Right lobe of liver (tissue), 6 donors: ENCODE results near the gene FFAR3. TPM values are rescaled to one million over a fixed set of nuclear protein-coding genes. Genes with fewer than 3 reads are reported as not detected.
A peak's percentile ranks its signal among the peaks of the same experiment; 100 is the strongest.
"Not testable (repeated sequence)": the region's sequence is repeated elsewhere in the genome, so short reads cannot be mapped to it uniquely, and the experiment has no call there.

Source experiments
- ATAC-seq, 4 donors: fragments of 200-7000 bp; cut with Tn5 transposase; one replicate each; pipeline ENCODE4 v1.9.1; 2020; ENCODE audit warnings: mild to moderate bottlenecking in 4 of 4, moderate library complexity in 4 of 4
- DNase-seq, 3 donors: peaks; one replicate each; pipeline ENCODE4 v3.0.0-alpha.2; 2020
- H3K27ac ChIP-seq, 3 donors: fragments of 200-600 bp; one replicate each; pipeline ENCODE4 v1.8.0; 2022
- H3K27me3 ChIP-seq, 2 donors: fragments of 200-600 bp; one replicate each; pipeline ENCODE4 v1.8.0; 2022
- H3K36me3 ChIP-seq, 4 donors: fragments of 200-600 bp; sonication (generic) in 1 of 4; one replicate each; pipeline versions ENCODE4 v1.5.1 to v1.8.0; 2017 to 2022; ENCODE audit warnings: control low read depth in 1 of 4
- H3K4me1 ChIP-seq, 4 donors: fragments of 200-600 bp; sonication (generic) in 1 of 4; one replicate each; pipeline versions ENCODE4 v1.5.1 to v1.8.0; 2017 to 2022; ENCODE audit warnings: control low read depth in 1 of 4
- H3K4me3 ChIP-seq, 3 donors: fragments of 200-600 bp; one replicate each; pipeline ENCODE4 v1.8.0; 2022
- H3K9me3 ChIP-seq, 4 donors: fragments of 200-600 bp; sonication (generic) in 1 of 4; one replicate each; pipeline versions ENCODE4 v1.5.1 to v1.8.0; 2017 to 2022; ENCODE audit warnings: control low read depth in 1 of 4
- POLR2A ChIP-seq: fragments of 450-650 bp; IDR thresholded peaks from one replicate; pipeline ENCODE4 v1.6.1; 2017; ENCODE audit warnings: antibody characterized with exemption, mild to moderate bottlenecking
- WGBS: methylation state at CpG from one replicate; pipeline ENCODE4 v1.1.6; 2018; ENCODE audit warnings: low coverage, low lambda C conversion rate; ENCODE audit not compliant: insufficient coverage; ENCODE audit errors: missing lambda C conversion rate; 5-methylcytosine and 5-hydroxymethylcytosine counted together
- intact Hi-C, 2 donors: fragments of 100-400 bp; cut with DNase I; formaldehyde crosslinking; loops; one replicate each; pipeline versions ENCODE4 v1.11.2 to v1.14.1; 2022
- total RNA-seq, 6 experiments: library from RNA; depleted of rRNA in 2 of 6; stranded (reverse); fragments of >200 nt in 2 of 6; fragmentation: NEBNext Ultra II Directional in 3 of 6; extraction: Animal tissue kit (Norgen Biotek cat#: 25700) in 3 of 6; gene quantifications; one replicate each; pipeline versions ENCODE4 v1.1.0 to v1.2.4, GENCODE V29; 2016 to 2023
- TF ChIP-seq, protein P1 (sequence below), 4 donors: fragments of 200-600 bp in 3 of 4; fragments of 450-650 bp in 1 of 4; IDR thresholded peaks; one replicate each; pipeline versions ENCODE4 v1.5.1 to v1.8.0; 2016 to 2022; ENCODE audit warnings: antibody characterized with exemption in 4 of 4, mild to moderate bottlenecking in 2 of 4
- donor health status: DM: no; HTN: yes; CAD: no.
- donor health status: DM: no; HTN: no; CAD: no.
- donor health status: DM: no; HTN: no; CAD: no.
- donor health status: DM: no; HTN: yes; CAD: no.
- donor health status: DM: no; HTN: yes; CAD: no.

The FFAR3 gene
- total RNA-seq, 6 experiments from 2014 or later: 0.27 TPM; not detected in 5

DNA sequence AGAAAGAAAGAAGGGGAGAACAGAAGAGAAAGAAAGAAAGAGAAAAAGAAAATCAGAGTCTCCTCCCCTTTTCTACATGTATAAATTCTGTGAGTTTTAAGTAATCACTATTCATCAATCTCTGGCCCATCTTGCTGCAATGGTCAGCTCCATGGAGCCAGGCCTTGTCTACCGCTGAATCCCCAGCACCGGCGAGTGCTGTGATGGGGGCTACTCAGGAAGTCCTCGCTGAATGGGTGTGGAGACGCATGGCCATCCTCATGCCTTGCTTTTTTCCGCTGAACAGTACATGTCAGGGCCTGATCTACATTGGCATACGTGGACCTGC, 42.5 kb downstream of the FFAR3 start:
- Histone ChIP-seq H3K4me1 (no peaks in the 10 kb centered on the region), H3K36me3 (no peaks in the 10 kb centered on the region), H3K27me3 (no peaks in the 10 kb centered on the region), H3K27ac (no peak overlapping the region), H3K4me3 (no peak overlapping the region), H3K9me3 (no peaks in the 10 kb centered on the region)
- DNase-seq (no peak), ATAC-seq (no peak)
- 95% methylated on average over 6 of the region's 7 CpGs for WGBS
- intact Hi-C loops: no loop called here
- TF ChIP-seq POLR2A: no peak
- TF ChIP-seq, protein P1, sequence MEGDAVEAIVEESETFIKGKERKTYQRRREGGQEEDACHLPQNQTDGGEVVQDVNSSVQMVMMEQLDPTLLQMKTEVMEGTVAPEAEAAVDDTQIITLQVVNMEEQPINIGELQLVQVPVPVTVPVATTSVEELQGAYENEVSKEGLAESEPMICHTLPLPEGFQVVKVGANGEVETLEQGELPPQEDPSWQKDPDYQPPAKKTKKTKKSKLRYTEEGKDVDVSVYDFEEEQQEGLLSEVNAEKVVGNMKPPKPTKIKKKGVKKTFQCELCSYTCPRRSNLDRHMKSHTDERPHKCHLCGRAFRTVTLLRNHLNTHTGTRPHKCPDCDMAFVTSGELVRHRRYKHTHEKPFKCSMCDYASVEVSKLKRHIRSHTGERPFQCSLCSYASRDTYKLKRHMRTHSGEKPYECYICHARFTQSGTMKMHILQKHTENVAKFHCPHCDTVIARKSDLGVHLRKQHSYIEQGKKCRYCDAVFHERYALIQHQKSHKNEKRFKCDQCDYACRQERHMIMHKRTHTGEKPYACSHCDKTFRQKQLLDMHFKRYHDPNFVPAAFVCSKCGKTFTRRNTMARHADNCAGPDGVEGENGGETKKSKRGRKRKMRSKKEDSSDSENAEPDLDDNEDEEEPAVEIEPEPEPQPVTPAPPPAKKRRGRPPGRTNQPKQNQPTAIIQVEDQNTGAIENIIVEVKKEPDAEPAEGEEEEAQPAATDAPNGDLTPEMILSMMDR (IDR thresholded peaks at IDR 0.05): no peak

DNA sequence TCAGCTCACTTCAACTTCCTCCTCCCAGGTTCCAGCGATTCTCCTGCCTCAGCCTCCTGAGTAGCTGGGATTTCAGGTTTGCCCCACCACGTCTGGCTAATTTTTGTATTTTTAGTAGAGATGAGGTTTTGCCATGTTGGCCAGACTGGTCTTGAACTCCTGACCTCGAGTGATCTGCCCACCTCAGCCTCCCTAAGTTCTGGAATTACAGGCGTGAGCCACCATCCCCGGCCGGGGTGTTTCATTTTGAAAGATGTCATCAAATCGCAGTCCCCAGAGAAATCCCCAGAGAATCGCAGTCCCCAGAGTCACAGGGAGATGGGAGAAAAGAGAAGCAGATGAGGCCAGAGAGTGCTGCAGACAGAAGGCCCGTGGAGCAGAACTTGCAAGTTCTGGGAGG, 43.2 kb downstream of the FFAR3 start:
- H3K36me3 ChIP-seq, DNase-seq, intact Hi-C loops, ATAC-seq, H3K4me1 ChIP-seq, H3K4me3 ChIP-seq, H3K27me3 ChIP-seq, H3K27ac ChIP-seq, H3K9me3 ChIP-seq: not testable (repeated sequence)
- 76% methylated on average over 9 of the region's 9 CpGs for WGBS

DNA sequence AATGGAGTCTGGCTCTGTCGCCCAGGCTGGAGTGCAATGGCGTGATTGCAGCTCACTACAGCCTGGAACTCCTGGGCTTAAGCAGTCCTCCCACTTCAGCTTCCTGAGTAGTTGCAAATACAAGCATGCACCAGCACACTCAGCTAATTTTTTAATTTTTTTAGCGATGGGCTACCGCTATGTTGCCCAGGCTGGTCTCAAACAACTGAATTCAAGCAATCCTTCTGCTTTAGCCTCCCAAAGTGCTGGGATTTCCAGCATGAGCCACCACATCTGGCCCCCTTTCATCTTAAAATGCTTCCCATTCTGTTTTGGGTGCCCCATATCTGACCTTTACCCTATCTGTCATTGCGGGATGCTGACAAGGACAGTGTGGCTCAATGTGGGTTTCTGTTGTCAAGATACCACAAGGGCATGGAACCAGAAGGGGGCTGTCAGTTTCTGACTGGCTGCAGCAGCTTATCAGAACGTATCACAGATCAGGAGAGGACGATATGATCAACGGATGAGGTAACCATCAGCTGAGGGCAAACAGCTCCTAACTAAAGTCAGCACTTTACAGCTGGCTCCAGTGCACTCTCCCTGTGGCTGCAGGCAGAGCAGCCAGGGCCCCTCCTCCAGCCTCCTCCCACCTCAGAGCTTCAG, 45.0 kb downstream of the FFAR3 start:
- Histone ChIP-seq H3K27ac (no peak overlapping the region), H3K27me3 (no peaks in the 10 kb centered on the region), H3K4me3 (no peak overlapping the region), H3K9me3 (no peaks in the 10 kb centered on the region), H3K36me3 (no peaks in the 10 kb centered on the region), H3K4me1 (no peaks in the 10 kb centered on the region)
- ATAC-seq (no peak), DNase-seq (no peak)
- intact Hi-C loops: no loop called here
- no peak for TF ChIP-seq POLR2A
- TF ChIP-seq, protein P1 (IDR thresholded peaks at IDR 0.05): no peak
- WGBS: 84% methylated on average over 4 of the region's 8 CpGs

DNA sequence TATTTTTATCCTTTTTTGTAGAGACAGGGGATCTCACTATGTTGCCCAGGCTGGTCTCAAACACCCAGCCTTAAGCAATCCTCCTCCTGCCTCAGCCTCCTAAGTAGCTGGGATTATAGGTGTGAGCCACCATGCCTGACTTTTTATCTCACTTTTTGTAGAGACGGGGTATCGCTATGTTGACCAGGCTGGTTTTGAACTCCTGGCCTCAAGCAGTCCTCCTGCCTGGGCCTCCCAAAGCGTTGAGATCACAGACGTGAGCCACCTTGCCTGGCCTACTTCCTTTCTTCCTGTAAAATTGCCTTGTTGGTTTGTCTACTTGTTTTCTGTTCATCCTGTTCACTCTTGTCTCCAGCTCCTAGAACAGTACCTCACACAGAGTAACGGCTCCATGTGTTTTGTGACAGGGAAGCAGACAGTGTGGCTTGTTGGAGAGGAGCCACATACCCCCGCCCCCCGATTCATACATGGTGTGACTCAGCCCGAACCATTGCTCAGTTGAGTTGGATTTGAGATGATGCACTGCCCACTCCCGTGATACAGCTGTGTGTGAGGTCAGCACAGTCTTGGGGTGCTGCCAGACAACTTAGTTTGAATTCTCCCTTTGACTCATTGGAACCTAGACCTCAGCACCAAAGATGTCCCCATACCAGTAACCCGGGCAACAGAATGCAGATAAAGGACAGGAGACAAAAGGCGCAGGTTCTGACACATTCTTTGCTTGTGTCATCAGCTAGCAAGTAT, 46.8 kb downstream of the FFAR3 start:
- 69% methylated on average over 8 of the region's 11 CpGs for WGBS

DNA sequence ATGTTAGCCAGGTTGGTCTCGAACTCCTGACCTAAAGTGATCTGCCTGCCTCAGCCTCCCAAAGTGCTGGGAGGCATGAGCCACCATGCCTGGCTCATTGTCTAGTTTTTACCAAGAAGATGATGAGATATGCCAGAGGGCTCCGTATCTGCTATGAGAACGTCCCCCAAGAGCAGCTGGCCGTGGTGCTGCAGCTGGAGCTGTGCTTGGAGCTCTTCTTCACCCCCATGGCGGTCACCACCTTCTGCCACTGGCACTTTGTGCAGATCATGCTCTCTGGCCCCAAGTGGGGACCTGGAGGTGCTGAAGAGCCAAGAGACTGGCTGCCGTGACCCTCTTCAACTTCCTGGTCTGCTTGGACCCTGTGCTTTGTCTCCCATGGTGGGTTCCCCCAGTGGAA, 49.4 kb downstream of the FFAR3 start:
- intact Hi-C loops: no loop called here
- no peaks in the 10 kb centered on the region for H3K4me1 ChIP-seq
- no peaks in the 10 kb centered on the region for H3K36me3 ChIP-seq
- 73% methylated on average over 3 of the region's 6 CpGs for WGBS
- no peak for ATAC-seq
- TF ChIP-seq POLR2A: no peak
- TF ChIP-seq, protein P1 (IDR thresholded peaks at IDR 0.05): no peak
- DNase-seq: no peak
- H3K27me3 ChIP-seq: no peaks in the 10 kb centered on the region
- no peak overlapping the region for H3K27ac ChIP-seq
- H3K9me3 ChIP-seq: no peaks in the 10 kb centered on the region
- H3K4me3 ChIP-seq: no peak overlapping the region

More for the DNA sequence above, 46.8 kb downstream of the FFAR3 start:
- Histone ChIP-seq H3K27me3 (no peaks in the 10 kb centered on the region), H3K9me3 (no peaks in the 10 kb centered on the region), H3K4me3 (no peak overlapping the region), H3K36me3 (no peaks in the 10 kb centered on the region), H3K27ac (no peak overlapping the region), H3K4me1 (no peaks in the 10 kb centered on the region)
- no peak for DNase-seq
- TF ChIP-seq POLR2A: no peak
- peak in 1 of 4 donors; percentile 43 for ATAC-seq
- intact Hi-C loops: no loop called here
